HT-29 (cell line): ENCODE data around the gene HHLA2. TPM values are rescaled to one million over a fixed set of nuclear protein-coding genes. Genes with fewer than 3 reads are reported as not detected.
"Not testable (repeated sequence)": the region's sequence is repeated elsewhere in the genome, so short reads cannot be mapped to it uniquely, and the experiment has no call there.

Experiments used
- DNase-seq: peaks from one replicate; pipeline ENCODE4 v3.0.0-alpha.2; 2015; ENCODE audit warnings: low spot score
- total RNA-seq: library from RNA; depleted of rRNA; stranded (reverse); fragments of >200 nt; shearing (Covaris generic); gene quantifications from 2 replicates; pipeline ENCODE4 v1.2.3, GENCODE V29; 2014; rRNA removed

The HHLA2 gene
- 2.2 and 4.2 TPM in 2 replicates for total RNA-seq

GRCh38 chr3:108296239-108296638 is at the start of gene HHLA2:
HHLA2 (plus strand) TSS chr3:108296548; CDS start chr3:108351814, 55,266 bp downstream.
- DNase-seq: peak; percentile 85

DNA sequence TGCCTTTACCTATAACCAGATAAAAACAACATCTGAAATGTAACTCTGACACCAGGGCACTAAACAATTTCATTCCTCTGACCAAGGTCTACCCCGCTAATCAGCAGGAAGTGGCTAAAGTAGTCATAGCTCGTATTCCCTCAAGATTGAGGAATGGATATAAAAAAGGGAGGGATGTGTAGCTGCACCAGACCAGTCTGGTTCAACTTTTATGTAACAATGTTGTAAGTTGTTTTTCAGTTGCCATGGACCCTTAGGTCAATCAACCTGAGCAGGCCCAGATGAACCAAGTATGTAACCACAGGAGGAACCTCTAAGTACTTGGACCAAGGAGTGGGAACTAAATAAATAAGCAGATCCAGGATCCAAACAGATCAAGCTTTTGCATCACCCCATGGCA is 45.7 kb upstream of the HHLA2 start:
- peak; percentile 45 for DNase-seq

GRCh38 chr3:108251265-108251664 is 45.1 kb upstream of the HHLA2 start:
- DNase-seq: peak; percentile 28

- DNase-seq: no peak
These were observed 44.5 kb upstream of the HHLA2 start for GRCh38 chr3:108251844-108252243.

- DNase-seq: no peak
These were observed 41.2 kb upstream of the HHLA2 start for GRCh38 chr3:108255131-108255530.

DNA sequence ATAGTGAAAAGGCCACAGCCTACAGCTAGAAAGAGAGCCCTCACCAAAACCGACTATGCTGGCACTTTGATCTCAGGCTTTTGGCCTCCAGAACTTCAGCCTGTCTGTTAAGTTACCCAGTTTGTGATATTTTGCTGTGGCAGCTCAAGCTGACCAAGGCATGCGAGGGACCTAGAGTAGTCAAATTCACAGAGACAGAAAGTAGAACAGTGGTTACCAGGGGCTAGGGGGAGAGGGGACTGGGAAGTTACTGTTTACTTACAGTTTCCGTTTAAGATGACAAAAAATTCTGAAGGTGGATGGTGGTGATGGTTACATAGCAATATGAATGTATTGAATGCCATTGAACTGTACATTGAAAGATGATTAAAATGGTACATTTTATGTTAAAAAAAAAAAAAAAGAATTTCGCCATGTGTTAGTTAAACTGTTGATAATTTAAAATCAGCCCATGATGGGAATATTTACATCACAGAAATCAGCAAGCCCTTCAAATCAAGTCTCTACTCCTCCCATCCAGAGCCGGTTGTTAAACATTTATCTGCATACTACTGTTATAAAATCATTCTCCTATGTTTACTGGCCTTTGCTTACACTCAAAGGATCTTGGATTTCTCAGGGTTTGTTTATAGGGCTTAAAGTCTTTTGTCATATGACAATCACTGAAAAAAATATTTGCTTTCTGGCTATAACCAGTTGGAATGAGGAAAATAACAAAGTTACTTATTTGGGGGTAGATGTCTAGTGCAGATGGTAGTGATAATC is 31.6 kb upstream of the HHLA2 start:
- DNase-seq: not testable (repeated sequence)

DNA sequence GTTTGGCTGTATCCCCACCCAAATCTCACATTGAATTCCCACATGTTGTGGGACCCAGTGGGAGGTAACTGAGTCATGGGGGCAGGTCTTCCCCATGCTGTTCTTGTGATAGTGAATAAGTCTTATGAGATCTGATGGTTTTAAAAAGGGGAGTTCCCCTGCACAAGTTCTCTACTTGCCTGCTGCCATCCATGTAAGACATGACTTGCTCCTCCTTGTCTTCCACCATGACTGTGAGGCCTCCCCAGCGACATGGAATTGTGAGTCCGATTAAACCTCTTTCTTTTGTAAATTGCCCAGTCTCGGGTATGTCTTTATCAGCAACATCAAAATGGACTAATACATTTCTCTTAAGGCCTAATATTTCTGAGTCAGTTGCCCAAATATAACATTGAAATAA is 28.1 kb upstream of the HHLA2 start:
- DNase-seq: not testable (repeated sequence)

DNA sequence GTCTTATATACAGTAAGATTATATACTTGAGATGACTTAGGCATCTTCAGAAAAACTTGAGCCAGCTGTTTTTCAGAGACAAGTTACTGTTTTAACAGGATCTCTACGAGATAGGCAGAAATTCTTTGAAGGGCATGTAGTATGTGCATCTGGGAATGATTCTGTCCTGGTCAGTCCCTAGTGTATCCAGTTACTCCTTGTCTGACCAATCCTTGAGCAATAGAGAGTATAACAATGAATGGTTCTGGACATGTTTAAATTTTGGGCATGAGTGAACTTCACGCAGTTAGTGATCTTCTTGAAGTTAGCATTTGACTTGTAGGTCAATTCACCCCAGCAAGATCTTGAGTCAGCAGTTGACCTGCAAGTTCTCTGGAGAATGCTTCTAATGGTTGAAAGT is 24.7 kb upstream of the HHLA2 start:
- DNase-seq: no peak

GRCh38 chr3:108279066-108279465 is 17.3 kb upstream of the HHLA2 start:
- not testable (repeated sequence) for DNase-seq

DNA sequence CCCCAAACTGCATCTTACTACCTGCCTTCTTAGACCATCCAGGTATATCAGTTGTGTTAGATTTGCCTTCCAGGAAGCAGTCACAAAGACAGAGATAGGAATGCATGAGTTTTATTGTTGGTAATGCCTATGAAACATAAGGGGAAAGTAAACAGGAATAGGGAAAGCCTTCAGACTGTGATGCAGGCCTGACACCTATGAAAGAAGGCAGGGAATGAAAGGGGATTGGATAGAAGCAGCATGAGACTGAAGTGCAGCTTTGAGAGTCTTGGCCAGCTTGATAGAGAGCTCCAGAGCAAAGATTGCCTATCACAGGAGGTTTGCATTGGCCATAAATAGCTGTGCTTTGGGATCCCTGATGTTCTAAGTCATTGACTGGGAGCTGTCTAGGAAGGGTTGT is 15.9 kb upstream of the HHLA2 start:
- no peak for DNase-seq

- DNase-seq: no peak
These were observed 14.7 kb upstream of the HHLA2 start for GRCh38 chr3:108281670-108282069.

DNA sequence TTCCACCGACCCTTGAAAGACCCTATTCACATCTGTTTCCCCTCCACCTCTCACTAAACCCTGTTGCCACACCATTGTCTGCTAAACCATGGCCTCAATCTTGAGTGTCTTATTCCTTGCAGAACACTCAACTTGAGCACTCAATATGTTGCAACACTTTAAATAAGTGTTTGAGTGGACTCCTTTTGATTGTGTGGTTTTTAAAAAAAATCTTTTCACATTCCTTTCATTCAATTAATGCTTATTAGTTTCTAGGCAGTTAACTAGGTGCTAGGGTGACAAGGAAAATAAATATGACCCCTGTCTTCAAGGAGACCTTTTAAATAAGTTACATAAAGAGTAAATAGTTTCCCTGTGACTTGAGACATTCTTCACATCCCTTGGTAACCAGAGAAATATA is 13.3 kb upstream of the HHLA2 start:
- no peak for DNase-seq

- DNase-seq: no peak
These were observed 12.4 kb upstream of the HHLA2 start for GRCh38 chr3:108283989-108284388.

- no peak for DNase-seq
These were observed 11.2 kb upstream of the HHLA2 start for GRCh38 chr3:108285176-108285575.

DNA sequence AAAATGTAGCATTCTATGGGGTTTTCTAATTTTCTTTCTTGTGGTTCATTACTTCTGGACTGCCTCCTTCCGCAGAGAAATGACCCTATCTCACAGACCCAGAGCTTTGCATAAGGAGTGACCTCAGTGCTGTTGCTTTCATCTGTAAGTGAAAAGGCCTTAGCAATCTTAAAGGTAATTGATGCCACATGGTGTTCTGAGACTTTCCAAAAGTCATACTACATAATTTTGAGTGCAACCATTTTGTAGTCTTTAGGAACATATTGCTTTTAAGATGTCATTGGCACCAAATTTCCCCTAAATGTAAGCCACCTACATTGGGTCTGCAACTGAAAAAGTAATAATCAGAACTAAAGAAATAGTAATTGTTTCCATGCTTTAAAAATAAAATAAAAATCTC is 9.2 kb upstream of the HHLA2 start:
- no peak for DNase-seq

- DNase-seq: not testable (repeated sequence)
These were observed 8.2 kb upstream of the HHLA2 start for GRCh38 chr3:108288193-108288592.

DNA sequence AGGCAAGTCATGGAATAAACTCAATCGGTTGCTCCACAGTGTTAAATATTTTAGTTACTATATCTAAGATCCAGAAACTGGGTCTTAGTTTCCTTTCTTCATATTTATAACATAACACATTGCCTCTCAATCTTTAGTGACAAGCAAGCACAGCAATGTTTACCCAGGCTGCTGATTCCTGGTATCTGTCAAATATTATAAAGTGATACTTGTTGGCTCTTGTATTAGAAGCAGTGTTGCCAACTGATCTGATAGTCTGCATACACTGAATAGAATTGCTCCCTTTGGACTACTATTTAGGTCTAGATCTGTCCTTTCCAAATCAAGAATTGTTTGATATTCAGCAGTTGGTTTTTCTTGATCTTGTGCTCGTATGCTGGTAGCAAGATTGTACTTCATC is 7.2 kb upstream of the HHLA2 start:
- no peak for DNase-seq

GRCh38 chr3:108292450-108292849 is 3.9 kb upstream of the HHLA2 start:
- DNase-seq: no peak

- no peak for DNase-seq
These were observed 3.4 kb upstream of the HHLA2 start for GRCh38 chr3:108292905-108293328.

GRCh38 chr3:108293858-108294257 is 2.5 kb upstream of the HHLA2 start:
- no peak for DNase-seq

GRCh38 chr3:108295421-108296175 is 750 bp upstream of the HHLA2 start:
- peak; percentile 47 for DNase-seq

- DNase-seq: peak; percentile 70
These were observed 1.3 kb downstream of the HHLA2 start for GRCh38 chr3:108297647-108298046.

DNA sequence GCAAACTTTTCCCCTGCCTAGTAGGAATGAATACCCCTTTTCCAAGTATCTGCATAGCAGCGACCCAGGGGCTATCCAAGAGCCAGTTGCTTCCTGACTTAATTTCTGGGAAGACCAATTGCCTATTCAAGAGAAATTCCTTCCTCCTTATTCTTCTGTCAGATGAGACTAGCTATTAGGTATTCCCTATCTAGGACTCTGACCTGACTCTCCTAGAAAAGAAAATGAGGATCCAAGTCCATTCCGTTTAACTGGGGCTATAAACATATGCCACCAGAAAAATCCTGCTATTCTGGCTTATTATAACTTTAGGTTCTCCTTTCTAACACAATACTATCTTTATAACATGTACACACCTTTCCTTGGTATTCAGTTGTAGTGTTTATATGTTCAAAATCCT is 1.7 kb downstream of the HHLA2 start:
- DNase-seq: no peak
